Osteoblast (primary cell): ENCODE results near the gene SLC6A9. TPM values are rescaled to one million over a fixed set of nuclear protein-coding genes. Genes with fewer than 3 reads are reported as not detected.
A peak's percentile ranks its signal among the peaks of the same experiment; 100 is the strongest.

Experiments
- DNase-seq: peaks from one replicate; pipeline ENCODE4 v3.0.0; 2011; ENCODE audit warnings: low spot score, mixed read lengths; ENCODE audit not compliant: insufficient read length; ENCODE audit errors: missing footprints
- H2AFZ ChIP-seq: 2 replicates; pipeline ENCODE4 v1.6.0; 2011; ENCODE audit warnings: mild to moderate bottlenecking, low read length
- H3K27ac ChIP-seq: 2 replicates; pipeline ENCODE4 v1.5.1; 2011; ENCODE audit warnings: mild to moderate bottlenecking, low read depth, low read length, moderate library complexity
- H3K27me3 ChIP-seq: 2 replicates; pipeline ENCODE4 v1.6.0; 2012; ENCODE audit warnings: mild to moderate bottlenecking, control low read depth, inconsistent platforms, low read length, moderate library complexity; ENCODE audit not compliant: insufficient read depth
- H3K36me3 ChIP-seq: 2 replicates; pipeline ENCODE4 v1.5.1; 2011; ENCODE audit warnings: mild to moderate bottlenecking, low read length, control low read depth, moderate library complexity; ENCODE audit not compliant: insufficient read depth
- H3K4me1 ChIP-seq: 2 replicates; pipeline ENCODE4 v1.5.1; 2011; ENCODE audit warnings: mild to moderate bottlenecking, low read length, control low read depth, moderate library complexity; ENCODE audit not compliant: insufficient read depth
- H3K4me2 ChIP-seq: 2 replicates; pipeline ENCODE4 v1.6.0; 2011; ENCODE audit warnings: mild to moderate bottlenecking, low read length; ENCODE audit not compliant: insufficient read depth
- H3K4me3 ChIP-seq: fragments of 200-600 bp; sonication (generic); 3 replicates; pipeline ENCODE4 v1.5.1; 2012; ENCODE audit warnings: mild to moderate bottlenecking, low read length, inconsistent platforms; ENCODE audit not compliant: insufficient read depth
- H3K79me2 ChIP-seq: 2 replicates; pipeline ENCODE4 v1.6.0; 2012; ENCODE audit warnings: mild to moderate bottlenecking, low read length, control low read depth, inconsistent platforms; ENCODE audit not compliant: insufficient read depth
- H3K9me3 ChIP-seq: 2 replicates; pipeline ENCODE4 v1.5.1; 2011; ENCODE audit warnings: low read depth, low read length, control low read depth
- H4K20me1 ChIP-seq: 2 replicates; pipeline ENCODE4 v1.6.0; 2012; ENCODE audit warnings: mild to moderate bottlenecking, low read length, control low read depth; ENCODE audit not compliant: insufficient read depth
- total RNA-seq: library from RNA; depleted of rRNA; stranded (reverse); fragments of >200 nt; gene quantifications from 2 replicates; pipeline ENCODE4 v1.2.3, GENCODE V29; 2012
- TF ChIP-seq, protein P1 (sequence below): IDR thresholded peaks from 2 replicates; pipeline ENCODE4 v1.5.1; 2011; ENCODE audit warnings: mild to moderate bottlenecking, low read depth, low read length, moderate library complexity; ENCODE audit errors: extremely low read depth

Gene SLC6A9
- total RNA-seq, 1 donor = 18.5 TPM

DNA sequence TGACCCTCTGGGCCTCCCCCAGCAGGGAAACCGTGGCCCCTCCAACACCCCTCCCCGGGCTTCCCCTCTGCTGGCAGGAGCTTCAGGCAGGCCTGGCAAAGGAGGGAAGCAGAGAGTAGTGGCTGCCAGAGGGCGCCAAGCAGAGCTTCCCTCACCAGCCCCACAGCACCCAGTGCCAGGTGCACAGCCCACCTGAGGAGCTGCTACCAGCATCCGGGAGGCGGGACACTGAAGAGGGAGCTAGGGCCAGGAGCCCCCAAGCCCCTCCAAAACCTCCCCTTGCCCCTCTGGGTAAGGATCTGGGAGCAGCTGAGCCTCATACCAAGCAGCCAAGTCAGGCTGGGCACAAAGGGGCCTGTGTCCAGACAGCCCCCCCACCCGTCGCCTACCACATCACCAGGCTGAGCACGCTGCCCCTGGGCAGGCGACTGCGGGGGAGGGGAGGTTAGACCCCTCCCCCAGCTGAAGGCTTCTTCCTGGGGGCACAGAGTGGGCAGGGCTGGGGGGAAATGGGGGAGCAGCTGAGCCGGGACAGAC is 20.3 kb downstream of the SLC6A9 start:
- TF ChIP-seq, protein P1, sequence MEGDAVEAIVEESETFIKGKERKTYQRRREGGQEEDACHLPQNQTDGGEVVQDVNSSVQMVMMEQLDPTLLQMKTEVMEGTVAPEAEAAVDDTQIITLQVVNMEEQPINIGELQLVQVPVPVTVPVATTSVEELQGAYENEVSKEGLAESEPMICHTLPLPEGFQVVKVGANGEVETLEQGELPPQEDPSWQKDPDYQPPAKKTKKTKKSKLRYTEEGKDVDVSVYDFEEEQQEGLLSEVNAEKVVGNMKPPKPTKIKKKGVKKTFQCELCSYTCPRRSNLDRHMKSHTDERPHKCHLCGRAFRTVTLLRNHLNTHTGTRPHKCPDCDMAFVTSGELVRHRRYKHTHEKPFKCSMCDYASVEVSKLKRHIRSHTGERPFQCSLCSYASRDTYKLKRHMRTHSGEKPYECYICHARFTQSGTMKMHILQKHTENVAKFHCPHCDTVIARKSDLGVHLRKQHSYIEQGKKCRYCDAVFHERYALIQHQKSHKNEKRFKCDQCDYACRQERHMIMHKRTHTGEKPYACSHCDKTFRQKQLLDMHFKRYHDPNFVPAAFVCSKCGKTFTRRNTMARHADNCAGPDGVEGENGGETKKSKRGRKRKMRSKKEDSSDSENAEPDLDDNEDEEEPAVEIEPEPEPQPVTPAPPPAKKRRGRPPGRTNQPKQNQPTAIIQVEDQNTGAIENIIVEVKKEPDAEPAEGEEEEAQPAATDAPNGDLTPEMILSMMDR = no peak
- Histone ChIP-seq H3K27ac (no peak overlapping the region), H3K27me3 (no peaks in the 10 kb centered on the region), H3K4me1 (peaks cover 27% of the 10 kb centered on the region), H3K79me2 (no peaks in the 10 kb centered on the region), H3K4me2 (no peak overlapping the region), H4K20me1 (no peaks in the 10 kb centered on the region), H3K36me3 (no peaks in the 10 kb centered on the region), H3K4me3 (no peak overlapping the region), H2AFZ (no peak overlapping the region), H3K9me3 (no peaks in the 10 kb centered on the region)
- DNase-seq = no peak

DNA sequence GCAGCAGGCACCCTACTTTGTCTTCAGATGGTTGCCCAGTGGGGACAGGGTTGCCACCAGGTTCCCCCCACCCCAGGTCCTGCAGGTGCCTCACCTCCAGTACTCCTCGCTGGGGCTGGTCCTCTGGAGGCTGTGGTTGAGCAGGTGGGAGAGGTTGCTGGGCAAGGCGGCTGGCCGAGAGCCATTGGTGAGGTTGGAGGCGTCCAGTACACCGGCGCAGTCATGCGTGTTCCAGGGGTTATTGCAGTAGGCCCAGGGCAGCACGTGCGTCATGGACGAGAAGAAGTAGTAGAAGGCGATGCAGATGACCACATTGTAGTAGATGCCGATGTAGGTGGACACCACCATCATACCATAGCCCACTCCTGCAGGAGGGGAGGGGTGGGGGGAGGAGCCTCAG is 23.0 kb downstream of the SLC6A9 start:
- Histone ChIP-seq H3K27me3 (no peaks in the 10 kb centered on the region), H3K9me3 (no peaks in the 10 kb centered on the region), H3K4me3 (no peak overlapping the region), H2AFZ (no peak overlapping the region), H3K4me1 (peaks cover 4% of the 10 kb centered on the region), H4K20me1 (no peaks in the 10 kb centered on the region), H3K27ac (no peak overlapping the region), H3K4me2 (no peak overlapping the region), H3K36me3 (no peaks in the 10 kb centered on the region), H3K79me2 (no peaks in the 10 kb centered on the region)
- TF ChIP-seq, protein P1 = no peak
- no peak for DNase-seq

DNA sequence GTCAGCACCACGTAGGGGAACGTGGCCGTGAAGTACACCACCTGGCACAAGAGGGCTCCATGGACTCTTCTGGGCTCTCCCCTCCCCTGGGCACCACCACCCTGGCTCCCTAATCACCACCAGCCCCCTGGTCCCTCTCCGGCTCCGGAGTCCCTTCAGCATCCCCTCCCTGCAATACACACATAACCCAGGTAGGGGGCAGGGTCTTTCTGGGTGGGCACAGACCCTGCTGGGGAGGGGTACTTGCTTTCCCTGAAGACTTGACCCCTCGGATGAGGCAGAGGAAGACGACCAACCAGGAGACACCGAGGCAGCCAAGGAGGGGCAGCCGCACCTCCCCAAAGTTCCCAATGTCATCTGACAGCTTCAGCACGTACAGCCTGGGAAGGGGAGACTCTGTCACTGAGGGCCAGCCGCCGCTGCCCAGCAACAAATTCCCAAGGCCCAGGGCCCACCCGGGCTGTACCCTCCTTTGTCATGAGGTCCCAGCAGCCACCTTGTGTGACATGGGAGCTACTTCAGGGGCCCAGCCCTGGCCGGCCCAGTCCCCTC is 28.6 kb downstream of the SLC6A9 start:
- no peaks in the 10 kb centered on the region for H3K27me3 ChIP-seq
- no peak overlapping the region for H3K27ac ChIP-seq

DNA sequence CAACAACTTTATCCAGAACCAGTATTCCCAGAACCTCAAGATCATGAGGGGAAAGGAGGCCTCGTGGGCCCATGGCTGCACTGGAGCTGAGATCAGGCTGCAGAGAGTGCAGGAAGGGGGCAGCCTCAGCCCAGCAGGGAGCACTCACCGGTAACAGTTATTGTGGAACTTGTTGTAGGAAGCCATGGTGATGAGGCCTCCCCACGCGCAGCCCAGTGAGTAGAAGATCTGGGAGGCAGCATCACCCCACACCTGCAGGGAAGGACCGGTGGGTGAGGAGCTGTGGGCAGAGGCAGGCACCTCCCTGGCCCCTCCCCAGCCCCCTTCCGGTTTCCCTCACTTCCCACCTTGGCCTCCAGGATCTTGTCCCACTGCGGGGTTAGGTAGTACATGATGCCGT is 29.1 kb downstream of the SLC6A9 start:
- Histone ChIP-seq H3K36me3 (no peaks in the 10 kb centered on the region), H3K27ac (no peak overlapping the region), H2AFZ (no peak overlapping the region), H3K4me2 (no peak overlapping the region), H3K27me3 (no peaks in the 10 kb centered on the region), H3K9me3 (no peaks in the 10 kb centered on the region), H3K4me1 (peaks cover 3% of the 10 kb centered on the region), H4K20me1 (no peaks in the 10 kb centered on the region), H3K4me3 (no peak overlapping the region), H3K79me2 (no peaks in the 10 kb centered on the region)
- no peak for DNase-seq
- TF ChIP-seq, protein P1 = no peak

More for the DNA sequence above, 28.6 kb downstream of the SLC6A9 start:
- Histone ChIP-seq H3K36me3 (no peaks in the 10 kb centered on the region), H2AFZ (no peak overlapping the region), H3K4me1 (peaks cover 3% of the 10 kb centered on the region), H3K4me3 (no peak overlapping the region), H3K79me2 (no peaks in the 10 kb centered on the region), H4K20me1 (no peaks in the 10 kb centered on the region), H3K9me3 (no peaks in the 10 kb centered on the region), H3K4me2 (no peak overlapping the region)
- no peak for DNase-seq
- TF ChIP-seq, protein P1 = peak; percentile 5
